Measurements from ENCODE around the gene EPX.
A peak's percentile ranks its signal among the peaks of the same experiment; 100 is the strongest.

The EPX gene

DNA sequence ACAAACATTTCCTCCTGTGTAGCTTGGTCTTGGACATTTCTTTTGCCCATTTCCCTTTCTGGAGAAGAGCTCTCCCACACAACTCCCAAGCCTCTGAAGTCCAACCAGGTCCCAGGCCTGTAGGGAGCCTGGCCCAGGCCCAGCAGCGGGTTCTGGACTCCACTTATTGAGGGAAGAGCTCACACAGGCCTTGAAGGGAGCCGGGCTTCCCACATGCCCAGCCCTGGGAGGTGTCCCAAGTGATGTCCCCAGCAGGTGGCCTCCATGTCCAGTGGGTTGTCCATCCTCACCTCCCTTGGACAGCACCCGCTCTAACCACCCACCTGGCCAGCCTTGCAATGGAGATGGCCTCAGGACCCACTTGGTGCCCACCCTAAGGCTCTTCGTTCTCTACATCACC is 5.9 kb upstream of the EPX start:
- DNase-seq (ENCODE audit: low read depth in 2 of 2), result no peak

DNA sequence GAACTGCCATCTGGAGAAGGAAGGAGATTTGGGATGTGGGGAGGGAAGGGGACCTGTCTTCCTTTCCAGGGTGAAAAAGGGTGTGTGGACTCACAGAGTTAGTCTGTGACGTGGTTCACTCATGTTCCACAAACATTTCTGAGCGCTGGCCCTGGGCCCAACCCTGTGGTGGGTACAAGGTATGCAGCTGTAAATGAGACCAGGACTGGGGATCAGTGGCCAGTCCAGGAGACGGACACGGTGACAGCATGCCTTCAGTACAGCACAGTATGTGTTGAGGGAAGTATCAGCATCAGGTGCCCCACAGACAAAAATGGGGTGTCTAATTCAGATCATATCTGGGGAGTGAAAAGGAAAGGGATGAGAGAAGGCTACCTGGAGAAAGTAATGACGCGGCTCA is 5.5 kb upstream of the EPX start:
- no peak for DNase-seq (ENCODE audit: low read depth in 2 of 2)

DNA sequence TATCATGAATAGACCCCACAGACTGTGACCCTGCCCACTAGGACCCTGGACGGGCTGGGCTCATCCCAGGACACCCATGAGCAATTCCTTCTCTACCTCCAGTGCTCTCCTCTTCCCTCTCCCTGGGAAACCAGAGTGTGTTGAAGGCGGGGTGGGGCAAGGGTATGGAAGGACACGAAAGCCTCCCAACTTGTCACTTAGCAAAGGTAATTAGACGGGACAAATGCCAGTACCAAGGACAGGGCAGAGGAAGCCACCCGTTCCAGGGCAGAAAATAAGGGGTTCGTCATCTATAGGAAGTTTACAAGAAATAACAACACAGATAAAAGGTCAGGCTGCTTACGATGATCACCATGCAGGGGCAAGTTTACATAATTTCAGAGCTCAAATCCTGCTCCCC is 4.9 kb upstream of the EPX start:
- DNase-seq (ENCODE audit: low read depth in 2 of 2), result no peak

DNA sequence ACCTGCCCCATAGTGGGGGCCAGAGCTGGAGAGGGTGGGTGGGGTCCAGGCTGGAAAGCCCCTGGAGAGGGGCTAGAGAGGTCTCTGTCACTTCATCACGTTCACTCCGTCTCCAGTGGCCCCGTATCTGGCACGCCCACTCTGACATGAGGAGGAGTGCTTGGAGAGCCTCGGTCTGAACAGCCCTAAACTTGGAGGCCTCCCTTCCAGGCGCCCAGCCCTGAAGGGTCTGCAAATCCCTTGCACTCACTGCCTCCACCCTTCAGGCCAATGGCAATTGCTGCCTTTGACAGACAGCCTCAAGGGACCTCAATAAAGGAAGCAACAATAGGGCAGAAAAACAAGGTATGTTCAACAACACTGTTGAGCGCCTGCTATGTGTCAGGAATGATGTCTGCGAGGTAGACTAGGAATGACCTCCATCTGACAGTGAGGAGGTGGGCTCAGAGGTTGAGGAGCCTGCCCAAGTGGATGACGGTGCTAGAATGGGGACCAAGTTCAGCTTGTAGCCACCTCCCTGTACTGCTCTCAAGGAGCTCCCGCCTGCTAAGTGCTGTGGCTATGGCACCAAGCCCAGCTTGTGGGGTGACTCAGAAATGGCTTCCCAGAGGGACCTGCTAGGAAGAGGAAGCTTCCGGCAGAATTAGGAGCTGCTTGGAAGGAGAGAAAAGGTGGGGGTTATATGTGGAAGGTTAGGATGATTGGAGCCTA is 2.9 kb upstream of the EPX start:
- no peak for DNase-seq (ENCODE audit: low read depth in 2 of 2)

DNA sequence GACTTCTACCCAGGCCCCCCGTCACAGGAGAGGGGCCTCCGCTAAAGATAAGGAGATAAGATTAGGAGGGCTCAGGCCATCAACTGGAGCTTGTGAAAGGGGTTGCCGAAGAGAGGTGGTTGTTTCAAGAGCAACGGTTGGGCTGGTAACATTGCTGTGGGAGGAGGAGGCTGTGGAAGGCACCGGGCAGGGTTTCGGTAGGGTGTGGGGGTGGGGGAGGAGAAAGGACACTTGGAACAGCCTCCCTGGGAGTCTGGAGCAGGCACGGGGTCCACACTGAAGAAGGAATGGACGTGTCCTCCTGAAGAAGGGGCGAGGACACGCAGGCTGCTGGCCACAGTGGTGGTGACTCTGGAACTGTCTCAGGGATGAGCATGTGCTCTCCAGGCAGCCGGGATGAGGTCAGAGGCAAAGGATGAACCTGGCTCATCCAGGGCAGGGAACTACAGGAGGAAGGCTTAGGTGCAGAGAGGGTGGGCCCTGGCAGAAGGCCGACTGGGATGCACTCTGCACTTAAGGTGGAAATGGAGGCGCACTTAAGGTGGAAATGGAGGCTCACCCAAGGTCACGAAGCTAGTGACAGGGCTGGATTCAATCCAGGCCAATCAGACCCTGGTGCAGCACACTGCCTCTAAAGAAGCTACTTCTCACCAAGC is 1.2 kb upstream of the EPX start:
- no peak for DNase-seq (ENCODE audit: low read depth in 2 of 2)

DNA sequence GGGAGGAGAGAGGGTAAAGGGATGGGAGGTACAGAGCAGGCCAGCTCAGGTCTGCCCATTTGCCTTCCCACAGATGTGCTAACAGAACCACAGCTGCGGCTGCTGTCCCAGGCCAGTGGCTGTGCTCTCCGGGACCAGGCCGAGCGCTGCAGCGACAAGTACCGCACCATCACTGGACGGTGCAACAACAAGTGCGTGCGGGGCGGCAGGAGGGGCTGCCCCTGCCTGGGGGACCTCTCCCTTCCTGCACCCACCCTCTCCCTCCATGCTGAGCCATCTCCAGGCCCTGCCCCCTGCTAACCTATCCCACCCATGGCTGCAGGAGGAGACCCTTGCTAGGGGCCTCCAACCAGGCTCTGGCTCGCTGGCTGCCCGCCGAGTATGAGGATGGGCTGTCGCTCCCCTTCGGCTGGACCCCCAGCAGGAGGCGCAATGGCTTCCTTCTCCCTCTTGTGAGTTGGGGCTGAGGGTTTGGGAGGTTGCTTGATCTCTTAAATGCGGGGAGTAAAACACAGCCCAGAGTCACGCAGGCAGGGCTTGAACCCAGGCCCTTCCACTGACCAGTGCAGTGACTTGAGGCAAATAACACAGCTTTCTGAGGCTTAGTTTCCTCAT is 1.2 kb downstream of the EPX start:
- DNase-seq (ENCODE audit: low read depth in 2 of 2), result no peak

DNA sequence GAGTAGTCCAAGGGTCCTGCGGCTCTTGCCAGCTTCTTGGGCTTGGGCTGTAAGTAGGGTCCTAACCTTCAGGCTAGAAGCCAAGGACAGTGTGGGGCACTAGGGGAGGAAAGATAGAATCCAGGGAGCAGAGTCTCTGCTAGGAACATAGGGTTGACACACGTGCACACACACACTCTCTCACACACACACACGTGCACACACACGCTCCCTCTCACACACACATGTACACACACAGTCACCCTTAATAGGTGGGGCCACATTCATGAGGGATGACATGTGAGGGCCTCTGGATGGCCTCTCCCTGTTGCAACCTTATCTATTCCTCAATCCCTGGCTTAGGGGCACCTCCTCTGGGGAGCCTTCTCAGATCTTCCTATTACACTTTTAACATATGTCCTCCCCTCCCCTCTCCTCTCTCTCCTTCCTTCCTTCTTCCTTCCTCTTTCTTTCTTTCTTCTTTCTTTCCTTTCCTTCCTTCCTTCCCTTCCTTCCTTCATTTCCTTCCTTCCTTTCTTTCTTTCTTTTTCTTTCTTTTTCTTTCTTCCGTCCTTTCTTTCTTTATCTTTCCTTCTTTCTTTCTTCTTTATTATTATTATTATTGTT is 3.1 kb downstream of the EPX start:
- no peak for DNase-seq (ENCODE audit: low read depth in 2 of 2)

DNA sequence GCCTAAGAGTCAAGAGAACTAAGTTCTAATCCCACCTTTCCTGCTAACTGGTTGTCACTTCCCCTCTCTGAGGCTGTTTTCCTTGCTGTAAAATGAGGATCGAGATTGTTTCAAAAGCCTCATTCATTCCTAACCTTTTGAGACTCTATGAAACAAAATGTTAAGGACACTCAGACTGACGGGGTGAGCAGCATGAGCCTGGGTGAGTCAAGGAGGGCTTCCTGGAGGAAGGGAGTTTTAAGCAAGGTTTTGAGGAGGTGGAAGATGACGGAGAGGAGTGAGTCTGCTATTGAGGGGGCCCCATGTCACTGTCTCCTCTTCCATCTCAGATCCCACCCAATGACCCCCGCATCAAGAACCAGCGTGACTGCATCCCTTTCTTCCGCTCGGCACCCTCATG is 4.1 kb downstream of the EPX start:
- no peak for DNase-seq (ENCODE audit: low read depth in 2 of 2)

DNA sequence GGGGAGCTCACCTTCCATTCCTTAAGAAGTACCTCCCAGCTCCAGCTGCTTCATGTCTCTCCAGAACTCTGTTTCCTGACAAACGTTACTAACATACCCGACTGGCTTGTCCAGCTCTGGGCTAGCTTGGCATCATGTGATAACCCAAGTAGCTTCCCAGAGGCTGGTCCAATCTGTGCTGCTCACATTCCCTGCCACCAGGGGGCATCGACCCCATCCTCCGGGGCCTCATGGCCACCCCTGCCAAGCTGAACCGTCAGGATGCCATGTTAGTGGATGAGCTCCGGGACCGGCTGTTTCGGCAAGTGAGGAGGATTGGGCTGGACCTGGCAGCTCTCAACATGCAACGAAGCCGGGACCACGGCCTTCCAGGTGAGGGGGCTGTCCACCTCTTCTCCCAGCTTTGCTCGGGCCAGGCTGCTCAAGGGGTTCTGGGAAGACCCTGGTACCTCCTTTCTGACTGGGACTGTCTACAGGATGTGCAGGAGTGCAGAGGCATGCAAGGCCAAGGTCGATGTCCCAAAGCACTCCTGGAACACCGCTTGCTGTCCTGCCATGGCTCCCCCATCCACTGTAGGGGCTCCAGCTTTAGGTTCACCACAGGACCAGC is 7.6 kb downstream of the EPX start:
- DNase-seq (ENCODE audit: low read depth in 2 of 2), result peak in 1 of 2 donors; percentile 29

DNA sequence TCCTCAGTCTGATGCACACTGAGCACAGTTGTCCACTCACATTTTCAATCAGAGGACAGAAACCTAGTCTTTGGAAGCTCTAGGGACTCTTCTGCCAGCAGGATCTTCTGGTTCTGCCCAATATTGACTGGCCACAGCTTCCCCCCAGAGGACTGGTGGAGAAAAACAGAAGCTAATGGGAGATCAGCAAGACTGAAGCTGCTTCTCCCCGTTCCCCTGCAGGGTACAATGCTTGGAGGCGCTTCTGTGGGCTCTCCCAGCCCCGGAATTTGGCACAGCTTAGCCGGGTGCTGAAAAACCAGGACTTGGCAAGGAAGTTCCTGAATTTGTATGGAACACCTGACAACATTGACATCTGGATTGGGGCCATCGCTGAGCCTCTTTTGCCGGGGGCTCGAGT is 10.3 kb downstream of the EPX start:
- DNase-seq (ENCODE audit: low read depth in 2 of 2), result no peak

DNA sequence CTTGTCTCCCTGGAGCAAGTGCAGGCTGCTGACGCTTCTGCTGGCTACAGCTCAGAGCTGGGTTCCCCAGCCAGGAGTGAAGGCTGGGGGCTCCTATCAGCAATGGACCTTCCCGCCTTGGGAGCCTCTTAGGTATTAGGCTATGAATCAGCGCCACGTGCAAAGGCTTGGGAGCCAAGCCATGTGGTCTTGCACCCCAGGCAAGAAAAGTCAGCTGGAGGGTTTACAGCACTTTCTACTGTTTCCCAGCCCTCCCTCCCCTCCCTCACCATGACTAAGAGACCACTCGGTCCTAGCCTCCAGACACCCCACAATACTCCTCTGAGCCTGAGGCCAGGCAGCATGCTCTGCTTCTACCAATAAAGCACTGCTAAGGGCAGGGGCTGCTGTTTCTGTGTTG is 12.3 kb downstream of the EPX start:
- no peak for DNase-seq (ENCODE audit: low read depth in 2 of 2)

DNA sequence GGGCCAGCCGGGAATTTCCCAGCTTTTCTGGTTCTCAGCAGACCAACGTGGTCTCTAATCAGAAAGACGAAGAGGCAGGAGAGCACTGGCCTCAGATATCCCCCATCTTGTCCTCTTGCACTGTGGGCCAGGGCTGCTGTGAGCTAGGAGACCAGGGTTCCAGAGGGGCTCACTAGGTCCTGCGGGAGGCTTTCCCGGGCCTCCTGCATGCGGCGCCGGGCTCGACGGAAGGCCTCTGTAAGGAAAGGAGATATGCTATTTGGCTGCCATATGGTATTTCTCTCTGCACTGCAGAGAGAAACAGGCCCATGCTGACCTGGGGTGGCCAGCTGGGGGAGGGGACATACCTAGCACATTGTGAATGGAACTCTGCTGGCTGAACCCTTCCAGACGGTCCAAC is 13.4 kb downstream of the EPX start:
- DNase-seq (ENCODE audit: low read depth in 2 of 2), result no peak

DNA sequence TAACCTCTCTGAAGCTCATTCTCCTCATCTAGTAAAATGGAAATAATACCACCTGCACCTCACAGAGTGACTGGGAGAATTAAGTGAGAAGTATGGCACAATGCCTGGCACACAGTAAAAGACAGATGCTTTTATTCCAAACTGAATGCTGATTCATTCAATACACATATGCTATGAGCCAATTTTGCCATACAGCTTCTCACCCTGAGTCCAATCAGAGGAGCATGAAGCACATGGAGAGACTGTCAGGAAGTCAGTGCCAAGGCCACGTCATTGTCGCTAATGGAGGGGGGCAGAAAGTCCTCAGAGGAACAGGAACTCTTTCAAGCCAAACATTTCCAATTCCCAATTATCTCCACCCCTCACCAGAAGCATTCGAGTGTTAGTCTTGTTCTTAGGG is 14.9 kb downstream of the EPX start:
- no peak for DNase-seq (ENCODE audit: low read depth in 2 of 2)

DNA sequence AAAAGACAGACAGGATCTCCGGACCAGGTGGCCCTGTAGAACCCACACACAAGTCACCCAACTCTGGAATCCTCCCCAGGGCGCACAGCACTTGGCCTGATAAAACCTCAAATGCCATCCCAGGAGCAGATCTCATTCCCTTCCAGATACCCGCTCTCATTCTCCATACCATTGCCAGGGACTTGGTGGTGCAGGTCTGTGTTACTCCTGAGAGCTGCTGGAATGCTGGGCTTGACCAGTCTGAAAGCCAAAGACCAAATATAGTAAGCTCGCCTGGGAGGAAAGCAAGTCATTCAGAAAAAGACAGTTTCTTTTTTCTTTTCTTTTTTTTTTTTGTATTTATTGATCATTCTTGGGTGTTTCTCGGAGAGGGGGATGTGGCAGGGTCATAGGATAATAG is 15.8 kb downstream of the EPX start:
- DNase-seq (ENCODE audit: low read depth in 2 of 2), result no peak

DNA sequence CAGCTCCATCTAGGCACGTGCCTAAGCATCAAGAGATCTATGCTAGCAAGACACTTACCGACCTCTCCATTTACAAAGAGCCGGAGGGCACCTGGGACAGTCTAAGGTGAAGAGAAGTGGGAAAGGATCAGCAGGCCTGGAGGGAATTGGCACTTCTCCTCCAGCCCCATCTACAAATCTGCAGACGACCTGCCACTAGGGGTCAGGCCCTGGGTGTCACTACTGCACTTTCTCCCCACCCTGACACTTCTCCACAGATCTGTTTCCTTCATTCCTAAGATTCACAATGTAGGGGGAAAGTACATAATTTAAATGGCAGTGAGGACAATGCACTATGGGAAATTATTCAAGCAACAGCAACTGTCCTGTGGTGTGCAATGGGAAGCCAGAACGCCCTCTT is 18.4 kb downstream of the EPX start:
- no peak for DNase-seq (ENCODE audit: low read depth in 2 of 2)

DNA sequence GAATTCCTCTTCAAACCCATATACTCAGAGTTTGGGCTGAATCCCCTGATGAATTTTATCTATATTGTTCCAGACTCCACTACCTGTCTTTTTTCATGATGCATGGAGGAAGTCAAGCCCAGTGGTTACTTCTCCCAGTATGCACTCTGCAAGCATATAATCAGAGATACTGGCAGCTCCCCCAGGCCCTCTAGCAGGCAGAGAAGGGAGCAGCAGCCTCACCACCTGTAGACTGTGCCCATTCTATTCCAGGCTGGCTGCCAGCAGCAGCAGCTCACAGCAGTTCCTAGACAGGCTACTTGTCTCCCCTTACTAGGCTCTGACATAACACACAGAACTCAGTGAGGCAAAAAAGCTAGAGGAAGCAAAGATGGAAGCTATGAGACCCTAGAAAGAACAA is 23.2 kb downstream of the EPX start:
- no peak for DNase-seq (ENCODE audit: low read depth in 2 of 2)

DNA sequence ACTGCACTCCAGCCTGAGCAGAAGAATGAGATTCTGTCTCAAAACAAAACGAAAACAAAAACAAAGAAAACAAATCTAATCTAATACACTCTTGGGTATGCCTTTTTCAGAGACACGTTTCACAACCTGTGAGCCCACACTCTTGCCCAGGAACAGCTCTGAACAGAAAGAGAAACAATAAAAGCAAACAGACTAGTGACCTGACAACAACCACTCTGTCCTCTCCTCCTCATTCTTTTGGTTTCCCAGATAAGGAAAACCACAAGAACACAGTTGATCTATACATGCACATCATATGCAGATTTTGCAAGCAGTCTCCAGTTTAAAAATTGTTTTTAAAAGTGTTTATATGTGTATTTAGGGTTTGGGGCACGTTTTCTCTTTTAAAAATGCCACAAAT is 25.2 kb downstream of the EPX start:
- no peak for DNase-seq (ENCODE audit: low read depth in 2 of 2)

DNA sequence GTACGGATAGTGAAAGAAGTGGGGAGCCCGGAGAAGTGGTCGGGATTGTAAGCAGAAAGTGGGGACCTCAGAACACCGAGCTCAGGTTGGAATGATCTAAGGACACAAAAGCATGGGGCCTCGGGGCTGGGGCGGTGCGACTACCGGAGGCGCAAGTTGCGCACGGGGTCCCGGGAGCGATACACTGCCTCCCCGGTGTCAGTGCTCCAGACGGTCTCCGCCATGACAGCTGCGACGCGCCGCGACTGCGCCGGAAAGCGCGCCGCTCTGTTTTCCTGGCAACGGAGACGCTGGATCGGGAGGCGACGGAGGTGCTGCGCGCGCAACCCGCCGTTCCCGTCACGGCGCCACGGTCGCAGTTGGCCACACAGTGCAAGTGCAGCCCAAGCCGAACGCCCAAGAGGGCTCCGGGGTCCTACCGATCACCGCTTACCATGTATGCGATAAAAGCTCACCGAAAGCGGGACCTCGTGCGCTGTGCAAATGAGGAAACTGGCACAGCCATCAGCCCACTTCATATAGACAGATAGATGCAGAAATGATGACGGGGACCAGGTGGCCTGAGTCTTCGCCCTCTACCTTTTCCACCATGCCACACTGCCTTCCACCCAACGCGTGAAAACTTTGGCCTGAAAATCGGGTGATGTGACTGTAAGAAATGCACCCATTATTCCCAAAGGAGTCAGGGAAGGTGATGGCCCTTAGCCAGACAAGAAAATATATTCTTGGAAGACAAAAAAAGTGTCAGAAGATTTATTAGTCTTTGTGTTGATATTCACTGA is 26.7 kb downstream of the EPX start, which contains the start of gene MKS1:
MKS1 (minus strand) TSS at position 249 of the 782 bp plus-strand sequence; CDS start at position 224, 25 bp downstream.
- peak; percentile 81 to 86 for DNase-seq (ENCODE audit: low read depth in 2 of 2)

DNA sequence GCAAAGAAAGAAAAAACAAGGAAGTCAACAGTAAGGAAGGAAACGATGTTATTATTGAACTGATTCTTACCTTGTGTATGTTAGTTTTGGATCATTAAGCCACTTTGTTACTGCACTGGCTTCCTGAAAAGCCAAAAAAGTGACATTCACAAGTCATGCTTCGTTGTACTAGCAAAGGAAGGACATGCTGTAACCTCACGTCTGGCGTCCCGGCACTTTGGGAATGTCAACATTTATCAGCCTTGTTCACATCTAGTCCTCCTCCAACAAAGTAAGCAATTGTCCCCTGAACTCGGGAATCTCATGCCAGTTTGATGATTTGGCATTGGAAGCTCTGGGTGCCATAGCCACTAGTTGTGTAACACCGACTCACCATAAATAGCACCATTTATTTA is 27.3 kb downstream of the EPX start:
- no peak for DNase-seq (ENCODE audit: low read depth in 2 of 2)

DNA sequence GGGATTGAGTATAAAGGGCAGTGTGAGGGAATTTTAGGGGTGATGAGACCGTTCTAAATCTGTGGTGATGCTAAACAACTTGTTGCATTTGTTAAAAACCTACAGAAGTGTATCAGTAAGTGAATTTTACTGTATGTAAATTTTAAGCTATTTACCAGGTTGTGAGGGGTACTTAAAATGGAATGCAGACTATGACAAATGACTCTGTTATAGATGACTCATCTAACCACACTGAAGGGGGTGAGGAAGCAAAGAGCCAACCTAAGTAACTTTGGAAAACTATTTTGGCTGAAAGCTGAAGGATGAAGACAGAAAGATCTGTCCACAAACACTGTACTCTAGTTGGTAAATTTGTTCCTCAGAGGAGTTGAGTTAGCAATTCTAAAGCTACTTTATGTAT is 31.8 kb downstream of the EPX start:
- DNase-seq (ENCODE audit: low read depth in 2 of 2), result no peak

DNA sequence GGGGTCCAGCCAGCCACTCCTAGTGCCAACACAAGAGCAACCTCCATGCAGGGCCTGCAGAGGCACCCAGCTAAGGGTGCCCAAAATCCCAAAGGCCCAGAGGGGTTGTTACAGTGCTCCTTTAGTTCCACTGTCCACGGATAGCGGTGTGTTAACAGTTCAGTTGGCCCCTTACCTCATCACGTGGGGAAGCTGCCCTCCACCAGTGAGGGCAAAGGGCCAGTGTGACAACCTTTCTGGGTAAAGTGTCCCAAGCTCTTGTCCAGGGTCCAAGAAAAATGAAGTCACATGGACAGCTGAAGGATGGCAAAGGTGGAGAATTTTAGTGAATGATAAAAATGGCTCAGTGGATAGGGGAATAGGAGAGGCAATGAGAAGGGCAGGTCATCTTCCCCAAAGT is 35.2 kb downstream of the EPX start:
- DNase-seq (ENCODE audit: low read depth in 2 of 2), result no peak

DNA sequence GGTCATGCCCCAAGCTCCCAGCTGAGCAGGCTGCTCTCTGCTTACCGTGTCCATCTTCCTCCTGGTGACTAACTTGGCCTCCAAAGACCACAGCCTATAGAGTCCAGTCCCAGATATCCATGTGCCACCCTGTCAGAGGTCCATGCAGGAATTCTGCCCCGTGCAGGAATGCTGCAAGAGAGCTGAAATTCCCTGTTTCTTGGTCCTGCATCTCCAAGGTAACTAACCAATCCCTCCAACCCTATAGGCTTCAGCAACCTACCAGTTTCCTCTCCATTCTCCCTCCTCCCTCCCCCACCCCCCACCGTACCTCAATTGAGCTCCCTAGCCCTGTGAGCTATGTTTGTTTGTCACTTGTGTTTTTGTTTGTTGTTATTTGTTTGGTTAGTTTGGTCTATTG is 36.2 kb downstream of the EPX start:
- DNase-seq (ENCODE audit: low read depth in 2 of 2), result no peak

All from activated CD8-positive, alpha-beta memory T cell treated with anti-CD3 and anti-CD28 coated beads for 4 hours (primary cell).